Aorta (tissue), 5 donors: ENCODE data around the gene DGKQ. TPM values are rescaled to one million over a fixed set of nuclear protein-coding genes. Genes with fewer than 3 reads are reported as not detected.

Experiments
- ATAC-seq: fragments of 200-7000 bp; cut with Tn5 transposase; one replicate; pipeline ENCODE4 v1.9.1; 2022; ENCODE audit warnings: moderate library complexity; ENCODE audit not compliant: low FRiP score
- DNase-seq, 2 donors: peaks; one replicate each; pipeline ENCODE4 v3.0.0-alpha.2; 2020
- H3K27ac ChIP-seq, 2 donors: one replicate each; pipeline ENCODE4 v1.5.1; 2013; ENCODE audit warnings: low read length in 2 of 2, mild to moderate bottlenecking in 2 of 2, moderate library complexity in 2 of 2, control low read depth in 1 of 2, inconsistent platforms in 1 of 2, low read depth in 1 of 2
- H3K27me3 ChIP-seq, 2 donors: one replicate each; pipeline ENCODE4 v1.6.1; 2013; ENCODE audit warnings: control low read depth in 1 of 2, low read length in 1 of 2, mild to moderate bottlenecking in 1 of 2, moderate library complexity in 1 of 2; ENCODE audit not compliant: insufficient read depth in 2 of 2, control insufficient read depth in 1 of 2
- H3K36me3 ChIP-seq, 2 donors: one replicate each; pipeline ENCODE4 v1.6.1; 2013; ENCODE audit warnings: control low read depth in 1 of 2, low read length in 1 of 2, mild to moderate bottlenecking in 1 of 2; ENCODE audit not compliant: insufficient read depth in 2 of 2, control insufficient read depth in 1 of 2
- H3K4me1 ChIP-seq, 2 donors: one replicate each; pipeline ENCODE4 v1.6.1; 2013; ENCODE audit warnings: low read length in 2 of 2, control low read depth in 1 of 2, mild to moderate bottlenecking in 1 of 2, moderate library complexity in 1 of 2; ENCODE audit not compliant: insufficient read depth in 2 of 2, control insufficient read depth in 1 of 2
- H3K4me3 ChIP-seq, 2 donors: one replicate each; pipeline ENCODE4 v1.5.1; 2013; ENCODE audit warnings: low read length in 2 of 2, control low read depth in 1 of 2, mild to moderate bottlenecking in 1 of 2
- H3K9me3 ChIP-seq: one replicate; pipeline ENCODE4 v1.6.1; 2013; ENCODE audit warnings: mild to moderate bottlenecking, low read length; ENCODE audit not compliant: control insufficient read depth
- WGBS, 2 donors: extraction: QIAGEN DNeasy Blood & Tissue Kit; methylation state at CpG; one replicate each; pipeline ENCODE4 v1.1.7; 2013; 5-methylcytosine and 5-hydroxymethylcytosine counted together
- intact Hi-C, 2 donors: fragments of 100-400 bp; cut with DNase I; formaldehyde crosslinking; loops; one replicate each; pipeline versions ENCODE4 v1.14.2 to v1.15.0; 2022
- polyA plus RNA-seq, 2 donors: library from polyadenylated mRNA; stranded (reverse); fragments of 200-250 nt; gene quantifications; one replicate each; pipeline ENCODE4 v1.2.3, GENCODE V29; 2013
- total RNA-seq, 2 donors: library from RNA; stranded (reverse); fragmentation: NEBNext Ultra II Directional; extraction: Animal tissue kit (Norgen Biotek cat#: 25700); gene quantifications; one replicate each; pipeline ENCODE4 v1.2.1, GENCODE V29; 2021
- donor health status: healthy with polysubstance abuse.
- donor health status: Bipolar disorder and iron deficiency.
- donor health status: DM: no; HTN: no; CAD: no.
- donor health status: DM: no; HTN: no; CAD: no.
- donor health status: DM: yes; HTN: yes; CAD: no.

DGKQ gene
- total and polyA plus RNA-seq, 4 donors: 5.4 to 14.2 (median 12.3) TPM

- ATAC-seq (peak; percentile 31), DNase-seq (no peak)
- no peaks in the 10 kb centered on the region for H3K27me3 ChIP-seq
- H3K9me3 ChIP-seq: no peaks in the 10 kb centered on the region
- intact Hi-C loops: loop anchor here in 1 of 2 donors (5.0 kb wide), 1 partner anchor 41 kb away; the partner anchor contains the start of genes GAK and TMEM175
- H3K27ac ChIP-seq: no peak overlapping the region
- peak overlapping the region; percentile 70 to 90 for H3K4me3 ChIP-seq
- no peaks in the 10 kb centered on the region for H3K36me3 ChIP-seq
- H3K4me1 ChIP-seq: no peaks in the 10 kb centered on the region
- 1% methylated on average over 49 to 65 of the region's 65 CpGs for WGBS, 2 donors
Measured at GRCh38 chr4:972651-973424, 531 bp downstream of the DGKQ start.

GRCh38 chr4:971666-972500 is 1.5 kb downstream of the DGKQ start:
- no peaks in the 10 kb centered on the region for H3K9me3 ChIP-seq
- no peak overlapping the region for H3K4me3 ChIP-seq
- ATAC-seq (no peak), DNase-seq (no peak)
- no peak overlapping the region for H3K27ac ChIP-seq
- 44 to 52% methylated on average over 24 of the region's 24 CpGs for WGBS, 2 donors
- no peaks in the 10 kb centered on the region for H3K4me1 ChIP-seq
- intact Hi-C loops: loop anchor here in 1 of 2 donors (5.0 kb wide), 1 partner anchor 40 kb away; the partner anchor contains the start of genes GAK and TMEM175
- no peaks in the 10 kb centered on the region for H3K36me3 ChIP-seq
- no peaks in the 10 kb centered on the region for H3K27me3 ChIP-seq

GRCh38 chr4:970854-971520 is 2.4 kb downstream of the DGKQ start:
- no peaks in the 10 kb centered on the region for H3K9me3 ChIP-seq
- no peaks in the 10 kb centered on the region for H3K36me3 ChIP-seq
- DNase-seq (no peak), ATAC-seq (no peak)
- no peaks in the 10 kb centered on the region for H3K4me1 ChIP-seq
- intact Hi-C loops: loop anchor here in 1 of 2 donors (5.0 kb wide), 1 partner anchor 39 kb away; the partner anchor contains the start of genes GAK and TMEM175
- no peak overlapping the region for H3K4me3 ChIP-seq
- H3K27ac ChIP-seq: no peak overlapping the region
- H3K27me3 ChIP-seq: no peaks in the 10 kb centered on the region
- 80 to 81% methylated on average over 17 of the region's 17 CpGs for WGBS, 2 donors

DNA sequence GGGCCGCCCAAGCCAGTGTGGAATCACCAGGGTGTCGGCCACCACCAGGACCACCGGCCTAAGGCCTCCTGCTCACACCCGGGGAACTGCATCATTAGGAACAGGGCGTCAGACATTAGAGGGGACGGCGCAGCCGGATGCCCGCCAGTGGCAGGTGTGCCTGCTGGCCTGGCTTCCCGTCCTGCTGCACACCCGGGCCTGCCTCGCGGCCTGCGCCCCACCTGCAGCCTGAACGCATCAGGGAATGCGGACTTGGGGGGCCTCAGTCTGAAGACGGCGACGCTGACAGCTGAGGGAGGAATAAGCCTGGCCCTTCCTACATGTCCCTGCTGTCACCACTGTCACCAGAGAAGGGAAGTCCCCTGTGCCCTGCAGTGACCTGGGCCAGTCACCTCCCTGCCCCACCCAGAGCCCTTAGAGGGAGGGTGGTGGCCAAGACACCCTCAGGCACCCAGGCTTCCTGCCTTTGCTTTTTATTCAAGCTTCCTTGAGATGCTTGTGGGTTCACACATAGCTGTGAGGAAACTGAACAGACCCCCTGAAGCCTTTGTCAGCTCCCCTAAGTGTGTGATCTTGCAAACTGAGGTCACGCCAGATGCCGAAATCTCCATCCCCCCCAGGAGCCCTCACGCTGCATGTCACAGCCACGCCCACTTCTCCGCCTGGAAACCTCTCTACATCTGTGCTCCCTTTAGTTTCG is 3.2 kb downstream of the DGKQ start:
- no peaks in the 10 kb centered on the region for H3K27me3 ChIP-seq
- no peaks in the 10 kb centered on the region for H3K36me3 ChIP-seq
- H3K9me3 ChIP-seq: no peaks in the 10 kb centered on the region
- no peak for DNase-seq
- no peak for ATAC-seq
- no peaks in the 10 kb centered on the region for H3K4me1 ChIP-seq
- no peak overlapping the region for H3K27ac ChIP-seq
- intact Hi-C loops: loop anchor here in 1 of 2 donors (5.0 kb wide), 1 partner anchor 38 kb away; the partner anchor contains the start of genes GAK and TMEM175
- WGBS, 2 donors: 89 to 94% methylated on average over 20 to 25 of the region's 25 CpGs
- H3K4me3 ChIP-seq: no peak overlapping the region

GRCh38 chr4:968621-969394 is 4.6 kb downstream of the DGKQ start:
- Histone ChIP-seq H3K27me3 (no peaks in the 10 kb centered on the region), H3K9me3 (no peaks in the 10 kb centered on the region), H3K36me3 (no peaks in the 10 kb centered on the region), H3K4me3 (no peak overlapping the region), H3K27ac (no peak overlapping the region), H3K4me1 (no peaks in the 10 kb centered on the region)
- ATAC-seq: no peak
- intact Hi-C loops: no loop called here
- DNase-seq: no peak
- WGBS, 2 donors: 89 to 93% methylated on average over 23 of the region's 23 CpGs

- Histone ChIP-seq H3K9me3 (no peaks in the 10 kb centered on the region), H3K27me3 (no peaks in the 10 kb centered on the region), H3K27ac (no peak overlapping the region), H3K4me1 (no peaks in the 10 kb centered on the region), H3K4me3 (no peak overlapping the region), H3K36me3 (no peaks in the 10 kb centered on the region)
- 30 to 36% methylated on average over 24 of the region's 24 CpGs for WGBS, 2 donors
- ATAC-seq (no peak), DNase-seq (no peak)
- intact Hi-C loops: no loop called here
Measured at GRCh38 chr4:968221-968620, 5.1 kb downstream of the DGKQ start.

- intact Hi-C loops: no loop called here
- Histone ChIP-seq H3K9me3 (no peaks in the 10 kb centered on the region), H3K27me3 (no peaks in the 10 kb centered on the region), H3K4me1 (no peaks in the 10 kb centered on the region), H3K4me3 (no peak overlapping the region), H3K36me3 (no peaks in the 10 kb centered on the region), H3K27ac (no peak overlapping the region)
- no peak for ATAC-seq
- 50 to 51% methylated on average over 67 to 76 of the region's 76 CpGs for WGBS, 2 donors
- DNase-seq: no peak
Measured at GRCh38 chr4:967113-968104, 6.0 kb downstream of the DGKQ start.
